Astrocyte of the spinal cord (primary cell): ENCODE measurements around the gene OR5T3.
"Not testable (repeated sequence)": the region's sequence is repeated elsewhere in the genome, so short reads cannot be mapped to it uniquely, and the experiment has no call there.

ENCODE experiments used
- DNase-seq: peaks from one replicate; pipeline ENCODE4 v3.0.0; 2011; ENCODE audit warnings: low read depth, low spot score
- H3K4me3 ChIP-seq: 2 replicates; pipeline ENCODE4 v1.5.1; 2011; ENCODE audit warnings: low read depth, mild to moderate bottlenecking, low read length, moderate library complexity
- in situ Hi-C: cut with HindIII; loops from 2 replicates; pipeline ENCODE4 v1.10.0; 2017; ENCODE audit warnings: low sequenced_read_pairs
- TF ChIP-seq, protein P1 (sequence below): IDR thresholded peaks from 2 replicates; pipeline ENCODE4 v1.5.1; 2012; ENCODE audit warnings: low read depth, mild to moderate bottlenecking, low read length, inconsistent platforms

Gene OR5T3

DNA sequence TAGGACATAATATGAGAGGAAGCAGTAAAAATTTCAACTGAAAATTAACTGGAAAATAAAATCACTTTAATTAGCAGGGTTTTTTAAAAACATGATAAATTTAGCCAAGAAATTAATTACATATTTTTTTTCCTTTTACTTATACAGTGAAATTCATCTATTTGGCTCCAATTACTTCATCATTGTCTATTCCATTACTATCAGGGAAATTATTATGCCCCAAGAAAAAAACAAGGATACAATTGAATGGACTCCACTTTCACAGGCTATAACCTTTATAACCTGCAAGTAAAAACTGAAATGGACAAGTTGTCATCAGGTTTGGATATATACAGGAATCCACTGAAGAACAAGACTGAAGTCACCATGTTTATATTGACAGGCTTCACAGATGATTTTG, at the start of gene OR5T3:
Gene OR5T3 (plus strand): TSS at position 301 of the 400 bp plus-strand sequence. CDS start 0 bp downstream, at position 301.
- no peak for DNase-seq
- TF ChIP-seq, protein P1, sequence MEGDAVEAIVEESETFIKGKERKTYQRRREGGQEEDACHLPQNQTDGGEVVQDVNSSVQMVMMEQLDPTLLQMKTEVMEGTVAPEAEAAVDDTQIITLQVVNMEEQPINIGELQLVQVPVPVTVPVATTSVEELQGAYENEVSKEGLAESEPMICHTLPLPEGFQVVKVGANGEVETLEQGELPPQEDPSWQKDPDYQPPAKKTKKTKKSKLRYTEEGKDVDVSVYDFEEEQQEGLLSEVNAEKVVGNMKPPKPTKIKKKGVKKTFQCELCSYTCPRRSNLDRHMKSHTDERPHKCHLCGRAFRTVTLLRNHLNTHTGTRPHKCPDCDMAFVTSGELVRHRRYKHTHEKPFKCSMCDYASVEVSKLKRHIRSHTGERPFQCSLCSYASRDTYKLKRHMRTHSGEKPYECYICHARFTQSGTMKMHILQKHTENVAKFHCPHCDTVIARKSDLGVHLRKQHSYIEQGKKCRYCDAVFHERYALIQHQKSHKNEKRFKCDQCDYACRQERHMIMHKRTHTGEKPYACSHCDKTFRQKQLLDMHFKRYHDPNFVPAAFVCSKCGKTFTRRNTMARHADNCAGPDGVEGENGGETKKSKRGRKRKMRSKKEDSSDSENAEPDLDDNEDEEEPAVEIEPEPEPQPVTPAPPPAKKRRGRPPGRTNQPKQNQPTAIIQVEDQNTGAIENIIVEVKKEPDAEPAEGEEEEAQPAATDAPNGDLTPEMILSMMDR: no peak
- H3K4me3 ChIP-seq: no peak within 1 kb of the TSS
- in situ Hi-C loops: no loop called here

DNA sequence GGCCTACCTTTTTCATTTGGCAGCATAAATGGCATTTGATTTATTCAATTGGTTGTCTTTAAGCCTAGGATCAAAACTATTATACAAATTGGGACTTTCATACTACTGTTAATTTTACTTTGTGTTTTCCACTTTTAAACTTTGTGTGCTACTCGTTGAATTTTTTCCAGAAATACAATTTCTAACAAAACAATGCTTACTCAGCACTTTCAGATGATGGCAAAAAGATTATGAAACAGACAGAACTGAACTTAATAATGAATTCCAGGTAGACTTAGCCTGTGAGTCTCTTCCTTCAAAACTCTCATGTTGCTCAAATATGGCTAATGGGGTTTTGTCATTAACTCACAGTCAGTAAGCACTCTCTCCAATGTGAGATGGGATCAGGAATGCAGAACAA, 44.3 kb upstream of the OR5T3 start:
- no peak overlapping the region for H3K4me3 ChIP-seq
- DNase-seq: no peak
- in situ Hi-C loops: no loop called here
- TF ChIP-seq, protein P1: no peak

DNA sequence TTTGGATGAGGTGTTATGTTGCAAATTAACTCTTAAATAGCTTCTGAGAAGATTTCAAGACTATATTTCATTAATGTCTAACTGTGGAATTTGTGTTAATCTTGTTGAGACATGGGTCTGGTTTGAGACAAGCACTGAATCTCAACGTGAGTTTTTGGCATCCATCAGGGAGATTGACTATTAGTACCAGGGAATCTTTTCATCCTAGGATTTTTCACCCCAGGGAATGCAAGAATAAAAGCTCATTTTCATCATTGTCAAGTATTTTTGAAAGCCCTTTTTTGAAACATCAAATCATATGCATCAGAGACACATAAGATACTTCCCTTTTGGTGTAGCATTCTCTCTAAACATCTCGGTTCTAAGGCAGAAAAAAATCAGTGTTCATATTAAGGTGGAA, 37.5 kb upstream of the OR5T3 start:
- TF ChIP-seq, protein P1: no peak
- in situ Hi-C loops: no loop called here
- no peak for DNase-seq
- no peak overlapping the region for H3K4me3 ChIP-seq

DNA sequence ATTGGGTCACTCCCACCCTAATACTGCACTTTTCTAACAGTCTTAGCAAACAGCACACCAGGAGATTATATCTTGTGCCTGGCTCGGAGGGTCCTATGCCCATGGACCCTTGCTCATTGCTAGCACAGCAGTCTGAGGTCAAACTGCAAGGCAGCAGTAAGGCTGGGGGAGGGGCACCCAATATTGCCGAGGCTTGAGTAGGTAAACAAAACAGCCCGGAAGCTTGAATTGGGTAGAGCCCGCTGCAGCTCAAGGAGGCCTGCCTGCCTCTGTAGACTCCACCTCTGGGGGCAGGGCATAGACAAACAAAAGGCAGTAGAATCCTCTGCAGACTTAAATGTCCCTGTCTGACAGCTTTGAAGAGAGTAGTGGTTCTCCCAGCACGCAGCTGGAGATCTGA, 32.3 kb upstream of the OR5T3 start:
- DNase-seq, H3K4me3 ChIP-seq, in situ Hi-C loops: not testable (repeated sequence)

DNA sequence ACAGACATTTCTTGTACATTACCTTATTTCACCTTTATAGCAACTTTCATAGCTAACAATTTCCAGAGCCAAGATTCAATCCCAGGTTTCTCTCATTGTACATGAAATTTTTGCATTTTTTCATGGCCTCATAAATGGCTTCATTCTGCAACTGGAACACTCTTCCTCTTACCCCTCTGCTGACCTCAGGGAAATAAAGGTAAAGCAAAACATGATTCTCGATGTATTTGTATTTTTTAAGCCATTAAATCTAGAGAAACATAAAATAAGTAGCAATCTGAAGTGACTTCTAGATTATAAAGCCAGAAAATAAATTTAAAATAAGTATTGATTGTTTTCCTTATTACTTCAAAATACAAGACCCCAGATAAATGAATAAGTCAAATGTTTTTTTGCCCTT, 17.9 kb upstream of the OR5T3 start, which contains the start of gene OR5T2:
Gene OR5T2 (minus strand): TSS at position 101 of the 400 bp plus-strand sequence. CDS start 1,193 bp downstream, outside the sequence.
- in situ Hi-C loops: no loop called here
- H3K4me3 ChIP-seq: no peak within 1 kb of the TSS
- no peak for DNase-seq
- TF ChIP-seq, protein P1: no peak

DNA sequence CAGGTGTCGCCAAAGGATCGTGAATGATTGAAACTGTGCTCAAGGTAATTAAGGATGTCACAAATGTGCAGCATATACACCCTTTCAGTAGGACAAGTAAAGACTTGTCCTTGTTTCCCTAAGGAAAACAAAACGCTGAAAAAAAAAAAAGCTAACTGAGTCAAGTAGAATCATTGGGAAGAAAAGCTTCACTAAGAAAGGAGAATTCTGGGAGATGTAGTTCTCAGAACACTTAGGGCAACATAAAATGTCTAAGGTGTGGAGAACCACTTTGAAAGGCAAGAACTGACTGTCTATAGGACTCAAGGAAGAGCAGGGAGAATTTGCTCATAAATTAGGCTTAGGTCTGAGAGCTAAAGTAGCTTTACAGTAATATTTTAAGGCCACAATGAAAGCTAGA, 19.0 kb downstream of the OR5T3 start:
- in situ Hi-C loops: no loop called here
- no peak overlapping the region for H3K4me3 ChIP-seq
- TF ChIP-seq, protein P1: no peak
- no peak for DNase-seq

DNA sequence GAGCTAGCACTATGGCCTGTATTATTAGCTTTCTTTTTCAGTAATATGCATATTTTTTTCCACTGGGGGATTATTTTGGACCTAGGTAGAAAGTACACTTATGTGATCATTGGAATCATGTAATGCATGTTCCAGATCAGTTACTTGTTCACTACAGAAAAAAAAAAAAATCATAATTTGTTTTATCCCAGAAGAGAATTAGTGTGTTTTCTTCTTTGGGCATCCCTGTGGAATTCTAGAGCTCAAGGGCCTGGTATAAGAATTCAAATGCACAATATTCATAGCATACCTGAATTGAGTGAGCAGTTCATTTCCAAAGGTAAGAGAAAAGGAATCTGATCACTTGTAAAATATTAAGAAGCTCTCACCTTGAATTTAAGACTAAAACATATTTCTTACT, 21.8 kb downstream of the OR5T3 start, which contains the start of gene OR5T1:
Gene OR5T1 (plus strand): TSS at position 301 of the 400 bp plus-strand sequence. CDS start 1,485 bp downstream, outside the sequence.
- TF ChIP-seq, protein P1: no peak
- DNase-seq: no peak
- no peak within 1 kb of the TSS for H3K4me3 ChIP-seq
- in situ Hi-C loops: no loop called here
